GM23248 (cell line): Measurements from ENCODE around the gene RIPK3.

Experiments used
- EZH2 ChIP-seq: fragments of 200-600 bp; sonication (generic); IDR thresholded peaks from 2 replicates; pipeline ENCODE4 v1.6.1; 2018; ENCODE audit warnings: antibody characterized with exemption, mild to moderate bottlenecking; ENCODE audit not compliant: insufficient read depth, poor library complexity, severe bottlenecking
- EZH2phosphoT487 ChIP-seq: fragments of 200-600 bp; sonication (generic); IDR thresholded peaks from 2 replicates; pipeline ENCODE4 v1.6.1; 2018; ENCODE audit warnings: antibody characterized with exemption, moderate library complexity, mild to moderate bottlenecking, low read depth; ENCODE audit not compliant: insufficient read depth

DNA sequence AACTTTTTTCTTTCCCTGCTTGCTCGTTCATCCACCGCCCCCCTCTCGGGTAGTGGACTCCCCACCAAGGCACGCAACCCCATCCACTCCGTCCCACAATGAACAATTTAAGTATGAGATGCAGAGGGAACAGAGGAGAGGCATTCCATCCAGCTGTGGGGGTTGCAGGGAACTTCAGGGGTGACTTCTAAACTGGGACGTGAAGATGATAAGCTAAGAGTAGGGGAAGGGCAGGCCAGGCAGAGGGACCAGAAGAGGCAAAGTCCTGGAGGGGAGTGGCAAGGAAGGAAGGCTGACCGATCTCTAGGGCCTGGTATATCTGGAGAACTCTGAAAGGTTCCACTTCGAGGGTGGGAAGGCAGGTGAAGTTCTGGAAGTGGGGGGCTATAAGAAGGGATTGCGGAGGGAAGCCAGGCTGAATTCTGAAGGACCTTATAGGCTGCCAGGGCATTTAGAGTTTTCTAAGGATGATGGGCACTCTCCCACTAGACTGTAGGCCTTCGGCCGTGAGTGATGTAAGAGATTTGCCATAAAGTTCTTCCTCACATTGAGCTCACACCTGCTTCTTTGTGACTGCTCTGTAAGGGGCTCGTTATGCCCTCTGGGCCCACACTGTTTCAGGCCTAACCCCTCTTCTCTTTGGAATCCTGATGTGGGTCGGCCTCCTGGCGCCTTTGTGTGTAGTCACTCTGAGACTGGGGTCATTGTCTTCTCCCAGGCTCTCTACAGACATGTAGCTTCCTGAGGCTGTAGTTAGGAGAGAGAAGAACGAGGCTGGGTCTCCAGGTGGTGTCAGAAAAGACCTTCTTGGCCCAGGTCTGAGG, 40.3 kb upstream of the RIPK3 start:
- TF ChIP-seq EZH2phosphoT487: no peak
- no peak for TF ChIP-seq EZH2
